ENCODE measurements around the gene AIM2.

AIM2 gene

GRCh38 chr1:159090286-159091179 is 14.0 kb upstream of the AIM2 start:
- DNase-seq (ENCODE audit: extremely low spot score), result no peak
- CTCF ChIA-PET, result interaction anchor here (0.8 to 1.6 kb wide), 5 partner anchors 9 to 888 kb away, joined by 3 to 4 read pairs (median 4); no protein-coding TSS in a partner anchor
- TF ChIP-seq CTCF (IDR thresholded peaks at IDR 0.05; ENCODE audit: control extremely low read depth, extremely low read depth, low read depth, missing control alignments), result no peak
- POLR2A ChIA-PET, result no interaction called here

GRCh38 chr1:159089184-159089791 is 12.7 kb upstream of the AIM2 start:
- DNase-seq (ENCODE audit: extremely low spot score), result peak; percentile 31
- POLR2A ChIA-PET, result no interaction called here
- peak; percentile 51 for TF ChIP-seq CTCF (IDR thresholded peaks at IDR 0.05; ENCODE audit: control extremely low read depth, extremely low read depth, low read depth, missing control alignments)
- CTCF ChIA-PET, result interaction anchor here (0.8 to 2.0 kb wide), 16 partner anchors 8 to 887 kb away, joined by 3 to 17 read pairs (median 4); partner anchors contain the start of gene AIM2

- TF ChIP-seq CTCF (IDR thresholded peaks at IDR 0.05; ENCODE audit: control extremely low read depth, extremely low read depth, low read depth, missing control alignments), result no peak
These were observed 12.1 kb upstream of the AIM2 start for GRCh38 chr1:159088546-159089183.

GRCh38 chr1:159088050-159088449 is 11.5 kb upstream of the AIM2 start:
- POLR2A ChIA-PET, result no interaction called here
- no peak for DNase-seq (ENCODE audit: extremely low spot score)
- CTCF ChIA-PET, result interaction anchor here (0.9 to 2.0 kb wide), 12 partner anchors 9 to 587 kb away, joined by 3 to 17 read pairs (median 4); partner anchors contain the start of gene AIM2
- no peak for TF ChIP-seq CTCF (IDR thresholded peaks at IDR 0.05; ENCODE audit: control extremely low read depth, extremely low read depth, low read depth, missing control alignments)

More at GRCh38 chr1:159088546-159089183, 12.1 kb upstream of the AIM2 start:
- CTCF ChIA-PET, result interaction anchor here (0.9 to 2.0 kb wide), 17 partner anchors 9 to 886 kb away, joined by 3 to 17 read pairs (median 4); partner anchors contain the start of gene AIM2
- POLR2A ChIA-PET, result no interaction called here
- DNase-seq (ENCODE audit: extremely low spot score), result no peak

GRCh38 chr1:159084867-159085266 is 8.3 kb upstream of the AIM2 start:
- no peak for DNase-seq (ENCODE audit: extremely low spot score)
- no peak for TF ChIP-seq CTCF (IDR thresholded peaks at IDR 0.05; ENCODE audit: control extremely low read depth, extremely low read depth, low read depth, missing control alignments)
- POLR2A ChIA-PET, result no interaction called here
- CTCF ChIA-PET, result no interaction called here

- no peak for DNase-seq (ENCODE audit: extremely low spot score)
- no peak for TF ChIP-seq CTCF (IDR thresholded peaks at IDR 0.05; ENCODE audit: control extremely low read depth, extremely low read depth, low read depth, missing control alignments)
- POLR2A ChIA-PET, result no interaction called here
- CTCF ChIA-PET, result interaction anchor here (2.9 kb wide), 1 partner anchor 12 kb away, joined by 19 read pairs; no protein-coding TSS in a partner anchor
These were observed 7.6 kb upstream of the AIM2 start for GRCh38 chr1:159084152-159084551.

Data from GM10248 (cell line).